COLO829 (cell line): ENCODE measurements around the gene TMEM131.

ENCODE experiments used
- DNase-seq: peaks from one replicate; pipeline ENCODE4 v3.0.0; 2012; ENCODE audit warnings: low spot score

Gene TMEM131

GRCh38 chr2:97805776-97806175 lies 190.0 kb downstream of the TMEM131 start:
- DNase-seq, result no peak

DNA sequence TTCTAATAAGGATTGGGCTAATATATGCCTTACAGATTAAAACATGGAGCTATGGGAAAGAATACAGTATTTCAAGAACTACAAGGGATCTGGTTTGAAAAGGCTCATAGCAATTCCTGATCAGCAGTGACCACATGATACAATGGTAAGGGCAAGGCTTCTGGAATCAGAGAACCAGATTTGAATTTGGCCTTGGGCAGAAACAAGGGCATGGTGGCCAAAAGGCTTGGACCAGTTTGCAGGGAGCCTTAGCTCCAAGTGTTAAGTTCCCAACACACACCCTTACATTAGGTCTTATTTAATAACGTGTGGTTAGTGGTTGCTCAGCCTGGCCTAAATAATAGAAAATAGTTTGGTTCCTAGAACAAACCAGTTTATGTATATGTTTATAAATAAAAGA lies 194.7 kb downstream of the TMEM131 start:
- DNase-seq, result no peak

DNA sequence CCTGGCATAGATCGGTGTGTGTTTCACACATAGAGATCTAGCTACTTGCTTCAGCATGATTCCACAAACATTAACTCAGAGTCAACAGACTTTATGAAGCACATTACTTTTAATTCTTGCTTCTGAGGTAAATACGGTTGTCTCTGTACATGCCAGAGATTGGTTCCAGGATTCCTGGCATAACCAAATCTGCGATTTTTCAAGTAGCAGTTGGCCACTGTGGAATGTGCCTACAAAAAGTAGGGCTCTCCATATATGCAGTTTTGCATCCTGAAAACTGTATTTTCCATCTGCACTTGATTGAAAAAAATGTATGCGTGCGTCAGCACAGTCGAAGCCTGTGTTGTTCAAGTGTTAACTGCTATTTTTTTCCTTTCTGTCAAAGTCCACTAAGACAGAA lies 197.3 kb downstream of the TMEM131 start:
- no peak for DNase-seq

- DNase-seq, result no peak
Measured at GRCh38 chr2:97797355-97797754, 198.4 kb downstream of the TMEM131 start.

DNA sequence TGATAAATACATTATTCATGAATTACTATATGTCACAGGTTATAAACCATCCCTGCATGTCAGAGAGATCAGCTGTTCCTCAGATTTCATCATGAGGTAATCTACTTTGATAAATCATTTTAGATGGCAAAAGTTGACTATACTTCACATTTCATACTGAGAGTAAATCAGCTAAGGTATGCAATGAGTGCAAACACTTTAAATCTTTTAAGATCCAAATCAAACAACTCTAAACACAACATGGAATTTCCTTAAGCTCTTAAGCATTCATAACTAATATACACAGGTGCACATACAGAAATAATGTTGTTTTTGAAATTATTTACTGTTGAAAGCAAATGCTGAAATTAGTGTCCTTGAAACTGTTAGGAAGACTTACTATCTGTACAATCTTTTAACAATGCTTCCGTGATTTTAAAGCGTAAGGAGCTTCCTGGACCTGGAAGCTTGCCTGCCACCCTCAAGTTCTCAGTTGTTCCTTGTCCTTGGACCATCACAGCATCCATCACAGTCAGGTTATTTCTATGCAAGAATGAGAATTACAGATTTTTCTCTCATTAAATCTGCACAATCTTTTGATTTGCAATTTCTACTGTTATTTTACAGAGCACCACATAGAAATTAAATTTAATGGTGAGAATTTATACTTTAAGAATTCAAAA lies 199.2 kb downstream of the TMEM131 start:
- DNase-seq, result no peak

DNA sequence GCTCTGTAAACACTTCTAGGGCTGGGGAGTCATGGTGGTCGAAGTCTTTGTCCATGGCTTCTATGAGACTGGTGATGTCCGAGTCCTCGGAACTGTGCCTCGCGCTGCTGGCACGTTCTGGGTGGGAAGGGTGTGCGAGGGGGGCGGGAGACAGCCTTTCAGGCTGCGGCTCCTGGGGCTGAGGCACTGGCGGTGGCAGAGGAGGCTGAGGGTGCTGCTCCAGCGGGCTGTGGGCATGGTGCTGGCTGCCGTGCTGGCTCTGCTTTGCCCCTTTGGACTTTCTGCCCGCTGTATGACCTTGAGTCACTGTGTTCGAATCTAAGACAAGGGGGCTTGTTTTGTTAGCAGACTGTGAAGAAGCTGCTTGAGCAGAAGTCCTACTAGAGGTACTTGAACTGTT lies 203.3 kb downstream of the TMEM131 start:
- DNase-seq, result no peak

DNA sequence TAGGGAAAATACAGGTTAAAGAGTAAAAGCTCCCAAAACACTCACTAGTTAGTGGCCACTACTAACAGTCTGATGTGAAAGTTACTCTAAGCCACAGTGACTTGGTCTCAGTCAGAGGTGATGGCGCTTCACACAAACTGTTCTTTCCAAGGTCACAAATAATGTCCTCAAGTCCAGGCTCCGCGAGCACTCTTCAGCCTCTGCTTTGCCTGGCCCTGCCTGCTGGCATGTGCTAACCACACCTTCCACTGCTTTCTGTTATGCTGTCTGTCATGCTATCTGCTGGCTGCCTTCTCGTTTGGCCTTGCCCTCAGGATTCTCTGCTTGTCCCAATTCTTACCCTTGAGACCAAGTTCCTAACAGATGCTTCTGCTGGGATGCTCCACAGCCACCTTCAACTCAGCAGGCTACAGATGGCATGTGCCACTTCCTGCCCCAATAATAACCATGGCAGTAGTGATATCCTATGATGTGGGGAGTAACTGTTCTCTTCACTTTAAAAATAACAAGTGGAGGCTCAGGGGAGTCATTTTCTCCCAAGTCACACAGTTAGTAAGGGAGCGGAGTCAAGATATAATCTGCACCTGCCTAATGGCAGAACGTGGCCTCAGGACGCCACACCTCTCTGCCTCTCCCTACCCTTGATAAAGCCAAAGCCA lies 206.6 kb downstream of the TMEM131 start:
- DNase-seq, result no peak

DNA sequence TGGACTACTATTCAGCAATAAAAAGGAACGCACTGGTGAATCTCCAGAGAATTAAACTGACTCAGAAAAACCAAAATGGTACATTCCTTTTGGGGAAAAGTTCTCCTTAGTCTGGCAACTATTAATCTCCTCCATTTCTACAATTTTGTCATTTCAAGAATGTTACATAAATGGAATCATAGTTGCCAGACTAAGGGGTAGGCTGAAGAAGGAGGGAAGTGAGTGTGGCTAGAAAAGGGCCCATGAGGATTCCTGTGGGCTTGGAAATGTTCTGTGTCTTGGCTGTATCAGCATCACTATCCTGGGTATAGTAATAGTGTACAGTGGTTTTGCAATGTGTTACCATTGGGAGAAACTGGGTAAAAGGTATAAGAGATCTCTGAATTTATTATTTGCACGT lies 209.9 kb downstream of the TMEM131 start:
- DNase-seq, result no peak

DNA sequence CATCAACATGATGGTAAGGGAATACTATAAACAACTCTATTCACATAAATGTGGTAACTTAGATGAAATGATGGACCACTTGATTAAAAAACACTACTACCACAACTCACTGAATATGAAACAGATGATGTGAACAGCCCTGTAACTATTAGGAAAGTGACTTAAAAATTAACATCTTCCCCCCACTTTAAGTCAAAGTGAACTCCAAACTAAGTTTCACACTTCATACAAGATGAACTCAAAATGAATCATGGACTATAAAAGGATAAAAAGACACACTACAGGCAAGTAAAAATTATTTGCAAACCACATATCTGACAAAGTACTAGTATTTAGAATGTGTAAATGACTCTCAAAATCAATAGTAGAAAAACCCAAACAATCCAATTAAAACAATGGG lies 210.8 kb downstream of the TMEM131 start:
- no peak for DNase-seq

- DNase-seq, result no peak
Measured at GRCh38 chr2:97781981-97782380, 213.8 kb downstream of the TMEM131 start.

DNA sequence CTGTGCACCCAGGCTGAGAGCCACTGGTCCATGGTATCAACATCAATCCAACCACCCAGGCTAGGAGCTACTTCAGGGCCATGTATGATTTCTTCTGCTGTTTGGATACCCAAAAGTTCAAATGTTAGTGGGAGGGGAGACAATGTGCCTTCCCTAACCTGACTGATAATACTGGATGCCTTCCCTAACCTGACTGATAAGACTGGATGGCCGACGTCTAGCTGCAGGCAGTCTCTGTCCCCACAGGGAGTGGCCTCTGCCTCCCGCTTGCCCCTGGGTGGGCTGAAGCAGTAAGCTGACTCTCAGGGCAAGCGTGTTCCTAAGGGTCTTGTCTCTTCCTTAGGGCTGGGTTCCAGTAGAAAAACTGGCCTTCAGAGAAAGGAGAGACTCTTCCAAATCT lies 216.6 kb downstream of the TMEM131 start:
- no peak for DNase-seq

- DNase-seq, result no peak
Measured at GRCh38 chr2:97775074-97775473, 220.7 kb downstream of the TMEM131 start.

DNA sequence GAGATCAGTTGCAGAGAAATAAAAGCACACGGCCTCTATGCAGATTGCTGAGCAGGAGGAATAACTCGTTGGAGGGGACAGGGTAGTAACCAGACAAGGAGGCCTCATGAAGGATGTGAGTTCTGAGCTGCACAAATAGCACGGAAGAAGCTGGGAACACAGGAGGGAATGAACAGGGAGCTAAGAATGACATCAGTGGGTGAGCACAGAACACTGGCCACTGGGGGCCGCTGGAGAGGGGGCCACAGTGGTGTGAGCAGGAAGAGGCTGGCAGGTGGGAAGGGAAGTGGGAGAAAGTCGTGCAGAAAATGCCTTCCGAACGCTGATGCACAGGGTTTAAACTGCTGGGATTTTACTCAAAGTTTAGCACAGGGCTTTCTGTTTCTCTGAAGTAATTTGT lies 221.3 kb downstream of the TMEM131 start:
- no peak for DNase-seq

DNA sequence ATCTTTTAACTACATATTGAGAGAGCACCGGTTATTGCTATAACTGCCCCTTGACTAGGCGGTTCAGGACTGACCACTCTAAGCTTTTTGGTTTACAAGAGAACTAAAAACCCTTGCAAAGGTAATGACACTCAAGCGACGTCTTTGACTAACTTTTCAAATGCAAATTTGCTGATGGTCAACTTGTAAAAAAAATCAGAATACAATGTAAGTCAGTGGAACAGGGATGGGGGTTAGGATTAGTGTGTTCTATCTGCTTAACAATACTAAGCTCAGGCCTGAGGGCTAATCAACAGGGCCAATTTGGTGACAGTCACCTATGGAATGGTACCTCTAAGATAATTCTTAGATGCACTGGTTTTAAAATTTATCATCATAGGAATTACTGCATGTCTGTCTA lies 225.3 kb downstream of the TMEM131 start:
- no peak for DNase-seq

DNA sequence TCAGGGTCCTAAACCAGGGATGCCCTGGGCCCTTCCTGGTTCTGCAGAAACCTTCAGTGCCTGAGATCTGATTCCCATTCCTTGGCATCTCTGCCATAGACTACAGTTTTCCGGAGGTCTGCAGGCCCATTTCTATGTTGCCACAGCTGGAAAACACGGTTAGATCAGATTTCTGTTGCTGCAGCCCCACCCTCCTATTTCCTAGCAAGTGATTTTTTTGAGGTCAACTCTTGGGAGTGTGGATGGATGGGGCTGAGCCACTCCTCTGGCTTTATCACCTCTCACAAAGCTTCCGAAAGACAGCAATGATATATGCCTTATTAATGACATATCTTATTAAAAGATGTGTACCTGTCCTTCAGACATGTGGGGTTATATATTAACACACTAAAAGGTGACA lies 226.0 kb downstream of the TMEM131 start:
- DNase-seq, result no peak

- no peak for DNase-seq
Measured at GRCh38 chr2:97769308-97769707, 226.4 kb downstream of the TMEM131 start.

DNA sequence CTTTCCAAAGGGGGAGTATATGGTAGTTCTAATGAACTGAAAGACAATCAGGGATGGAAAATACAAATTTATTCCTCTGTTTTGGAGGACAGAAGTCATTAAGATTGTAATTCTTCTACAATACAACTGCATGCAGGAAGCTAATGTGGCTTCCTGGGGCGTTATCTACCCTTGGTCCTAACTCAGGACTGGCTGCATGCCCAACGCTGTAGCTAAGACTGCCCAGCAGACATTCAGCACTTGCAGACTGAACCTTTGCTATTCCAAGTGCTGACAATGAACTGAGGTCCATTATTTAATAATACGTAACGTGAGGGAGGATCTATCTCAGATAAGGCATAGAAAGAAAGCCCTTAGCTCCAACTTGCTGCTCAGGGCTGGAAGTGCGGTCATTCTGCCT lies 229.2 kb downstream of the TMEM131 start:
- no peak for DNase-seq

DNA sequence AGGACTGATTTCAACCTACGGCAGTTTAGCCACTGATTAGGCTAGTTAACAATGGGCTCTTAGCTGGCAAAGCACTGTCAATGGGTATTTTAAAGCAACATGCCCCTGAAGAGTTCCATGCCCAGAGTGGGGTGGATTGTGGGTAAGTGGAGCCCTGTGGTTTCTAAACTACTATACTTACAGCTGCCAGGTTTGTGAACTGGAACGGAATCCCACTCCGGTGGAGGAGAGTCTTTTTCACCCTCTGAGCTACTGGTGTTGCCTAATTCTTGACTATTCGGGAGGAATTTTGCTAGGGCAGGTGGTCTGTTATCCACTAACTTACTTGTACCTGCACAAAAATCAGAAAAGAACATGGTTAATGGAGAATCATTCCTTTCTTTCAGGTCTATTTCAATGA lies 229.8 kb downstream of the TMEM131 start:
- no peak for DNase-seq

DNA sequence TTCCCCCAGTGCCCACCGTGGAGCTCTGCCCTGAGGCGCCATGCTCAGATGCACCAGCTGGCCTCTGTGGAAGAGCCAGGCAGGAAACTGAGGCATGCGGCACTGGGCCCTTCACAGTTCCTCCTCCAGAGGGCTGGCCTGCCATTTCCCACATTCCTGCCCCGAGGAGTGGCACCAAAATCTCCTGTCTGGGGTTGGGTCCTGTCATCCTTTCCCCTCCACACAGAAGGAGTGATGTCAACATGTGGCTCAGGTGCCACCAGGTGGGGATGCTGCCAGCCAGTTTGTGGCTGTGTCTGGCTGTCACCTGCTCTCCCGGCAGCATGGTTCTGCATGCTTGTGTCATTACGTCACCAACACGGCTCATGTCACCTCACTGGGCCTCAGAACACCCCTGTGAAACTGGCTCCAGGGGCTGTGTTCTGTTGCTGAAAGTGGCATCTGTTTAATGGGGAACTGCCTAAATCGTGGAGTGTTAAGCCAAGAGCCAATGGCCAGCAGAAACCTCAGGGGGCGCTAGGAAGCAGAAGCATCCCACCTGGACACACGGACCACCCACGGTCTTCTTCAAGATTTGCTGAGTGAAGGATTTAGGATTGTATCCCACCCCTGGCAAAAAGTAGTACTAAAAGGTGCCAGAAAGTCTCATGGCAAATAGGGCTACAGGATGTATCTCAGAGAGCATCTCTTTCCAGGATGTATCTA lies 231.0 kb downstream of the TMEM131 start:
- no peak for DNase-seq

DNA sequence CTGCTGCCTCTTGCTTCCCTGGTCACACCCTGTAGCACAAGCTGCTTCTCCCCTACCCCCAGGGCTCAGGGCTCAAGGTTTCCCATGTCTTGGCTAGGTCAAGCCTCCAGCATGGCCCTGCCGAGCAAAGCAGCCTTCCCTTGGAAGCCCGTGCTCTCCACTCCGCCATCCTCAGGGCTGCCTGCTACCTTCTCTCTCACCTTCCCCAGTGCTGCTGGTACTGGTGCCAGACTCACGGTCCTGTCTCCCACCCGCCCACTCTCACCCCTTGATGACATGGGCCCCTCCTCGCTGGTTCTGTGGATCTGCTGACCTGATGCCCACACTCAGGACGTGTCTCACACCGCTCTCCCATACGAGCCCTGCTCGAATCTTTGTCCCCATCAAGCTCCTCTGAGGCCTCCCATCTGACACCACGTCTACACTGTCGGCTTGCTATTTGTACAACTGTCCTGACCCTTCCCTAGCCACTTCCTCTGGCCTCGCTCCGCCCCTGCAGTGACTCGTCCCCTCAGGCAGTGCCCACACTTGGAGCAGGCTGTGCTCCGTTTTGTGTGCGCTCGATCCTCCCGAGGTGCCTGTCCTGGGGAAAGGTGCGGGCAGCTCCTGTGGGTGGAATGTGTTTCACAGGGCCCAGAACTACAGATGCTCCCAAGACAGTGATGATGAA lies 232.4 kb downstream of the TMEM131 start:
- DNase-seq, result no peak

- DNase-seq, result no peak
Measured at GRCh38 chr2:97761192-97761591, 234.6 kb downstream of the TMEM131 start.

DNA sequence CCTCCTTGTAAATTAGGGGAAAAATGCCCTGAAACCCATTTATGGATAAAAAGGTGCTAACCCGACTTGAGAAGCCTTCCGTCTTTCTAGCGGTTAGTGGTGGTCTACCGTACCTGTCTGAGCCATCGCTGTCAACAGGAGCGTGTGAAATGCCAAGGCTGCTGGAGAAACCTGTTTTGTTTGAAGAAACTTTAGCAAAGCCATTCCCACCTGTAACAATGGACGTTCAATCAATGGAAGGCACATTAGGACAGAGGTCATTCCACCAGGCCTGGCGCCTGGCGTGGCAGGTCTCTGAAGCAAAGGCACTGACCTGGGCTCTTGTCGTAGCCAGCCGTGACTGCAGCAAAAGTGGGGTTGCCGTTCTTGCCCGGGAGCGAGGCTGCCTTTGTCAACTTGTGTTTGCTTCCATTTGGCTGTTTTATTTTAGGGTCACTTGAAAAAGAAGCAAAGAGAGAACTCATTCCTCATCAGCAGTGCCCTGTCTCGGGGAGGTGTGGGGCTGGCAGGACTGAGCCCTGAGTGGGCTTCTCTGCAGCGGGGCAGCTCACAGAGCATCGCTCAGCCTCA lies 235.2 kb downstream of the TMEM131 start:
- DNase-seq, result no peak
